Esophagus squamous epithelium (tissue), 5 donors: ENCODE results near the gene PGC. TPM values are rescaled to one million over a fixed set of nuclear protein-coding genes. Genes with fewer than 3 reads are reported as not detected.

Experiments
- DNase-seq: peaks from one replicate; lab custom pipeline; 2025; lab: John Stamatoyannopoulos, UW
- H3K27ac ChIP-seq, 4 donors: fragments of 200-600 bp; sonication (generic); one replicate each; pipeline ENCODE4 v1.5.1; 2016 to 2019; ENCODE audit warnings: mild to moderate bottlenecking in 1 of 4
- H3K27me3 ChIP-seq, 4 donors: fragments of 200-600 bp; sonication (generic); 1 replicate in 3 of 4; 2 replicates in 1 of 4; pipeline versions ENCODE4 v1.5.1 to v1.6.0; 2017 to 2021; ENCODE audit warnings: antibody characterized with exemption in 1 of 4
- H3K36me3 ChIP-seq, 3 donors: fragments of 200-600 bp; sonication (generic); one replicate each; pipeline ENCODE4 v1.5.1; 2016 to 2019
- H3K4me1 ChIP-seq, 3 donors: fragments of 200-600 bp; sonication (generic); one replicate each; pipeline ENCODE4 v1.5.1; 2017 to 2019
- H3K4me3 ChIP-seq, 4 donors: fragments of 200-600 bp; sonication (generic); 1 replicate in 3 of 4; 2 replicates in 1 of 4; pipeline ENCODE4 v1.5.1; 2016 to 2019; ENCODE audit warnings: mild to moderate bottlenecking in 2 of 4, moderate library complexity in 1 of 4
- H3K9me3 ChIP-seq, 3 donors: fragments of 200-600 bp; sonication (generic); one replicate each; pipeline ENCODE4 v1.5.1; 2016 to 2019
- CTCF ChIP-seq, 6 experiments: fragments of 450-650 bp in 4 of 6; fragments of 200-600 bp in 2 of 6; sonication (generic) in 2 of 6; IDR thresholded peaks; one replicate each; pipeline ENCODE4 v1.5.1; 2016 to 2019; ENCODE audit warnings: antibody characterized with exemption in 6 of 6, mild to moderate bottlenecking in 4 of 6, moderate library complexity in 4 of 6
- POLR2A ChIP-seq, 4 donors: fragments of 450-650 bp; IDR thresholded peaks; one replicate each; pipeline ENCODE4 v1.6.1; 2017; ENCODE audit warnings: antibody characterized with exemption in 4 of 4, mild to moderate bottlenecking in 4 of 4, moderate library complexity in 3 of 4
- whole genome bisulfite sequencing, 2 donors: methylation state at CpG; one replicate each; pipeline ENCODE4 v1.1.5; 2018; 5-methylcytosine and 5-hydroxymethylcytosine counted together
- intact Hi-C: fragments of 100-400 bp; cut with DNase I; formaldehyde crosslinking; loops from one replicate; pipeline ENCODE4 v1.15.0; 2022
- total RNA-seq, 4 donors: library from RNA; depleted of rRNA; stranded (reverse); fragments of >200 nt; gene quantifications; one replicate each; pipeline ENCODE4 v1.1.0, GENCODE V29; 2016
- donor health status: DM: yes; HTN: yes; CAD: no.

Gene PGC
- total RNA-seq, 4 donors from 2014 or later = 0.95 TPM; not detected in 3

- WGBS, 2 donors = 4% methylated on average over 4 of the region's 36 CpGs; no CpG with 5 or more reads in 1 of the 2 donors
- Histone ChIP-seq H3K4me3 (peak within 1 kb of the TSS; percentile 47 to 91 (median 78)), H3K36me3 (peaks cover 0 to 22% (median 0%) of the 10 kb centered on the region in 3 donors), H3K9me3 (no peaks in the 10 kb centered on the region), H3K27me3 (no peaks in the 10 kb centered on the region), H3K27ac (peak within 1 kb of the TSS; percentile 85 to 94 (median 91)), H3K4me1 (peaks cover 40 to 66% (median 41%) of the 10 kb centered on the region in 3 donors)
- TF ChIP-seq CTCF (IDR thresholded peaks at IDR 0.05) = no peak
- peak in 1 of 4 donors; percentile 15 for TF ChIP-seq POLR2A (IDR thresholded peaks at IDR 0.05)
- intact Hi-C loops = loop anchor here (5.0 kb wide), 1 partner anchor 267 kb away; no protein-coding TSS in a partner anchor
- DNase-seq = no peak
Measured at GRCh38 chr6:41780551-41781365, 33.6 kb upstream of the PGC start, which contains the start of gene PRICKLE4. Gene PRICKLE4, plus strand, starts transcription at chr6:41780782. Its CDS starts 2,692 bp downstream, at chr6:41783474.

- peak within 1 kb of the TSS; percentile 85 to 94 (median 91) for H3K27ac ChIP-seq
- H3K27me3 ChIP-seq = no peaks in the 10 kb centered on the region
- no peaks in the 10 kb centered on the region for H3K9me3 ChIP-seq
- TF ChIP-seq CTCF (IDR thresholded peaks at IDR 0.05) (peak; percentile 65 to 98 (median 96)), POLR2A (IDR thresholded peaks at IDR 0.05) (peak in 2 of 4 donors; percentile 15 to 36)
- WGBS, 2 donors = 0 to 1% methylated on average over 28 to 33 of the region's 73 CpGs
- peak; percentile 74 for DNase-seq
- intact Hi-C loops = loop anchor here (5.0 to 10.0 kb wide), 2 partner anchors 175 to 267 kb away; no protein-coding TSS in a partner anchor
- peaks cover 0 to 26% (median 1%) of the 10 kb centered on the region in 3 donors for H3K36me3 ChIP-seq
- H3K4me3 ChIP-seq = peak within 1 kb of the TSS; percentile 47 to 91 (median 78)
- H3K4me1 ChIP-seq = peaks cover 32 to 59% (median 34%) of the 10 kb centered on the region in 3 donors
Measured at GRCh38 chr6:41779788-41780550, 32.8 kb upstream of the PGC start, which contains the start of gene FRS3. Gene FRS3, minus strand, starts transcription at chr6:41779900. Its CDS starts 2,913 bp downstream, at chr6:41776987.

- Histone ChIP-seq H3K27ac (peak overlapping the region; percentile 60 to 94 (median 87)), H3K9me3 (no peaks in the 10 kb centered on the region), H3K27me3 (no peaks in the 10 kb centered on the region), H3K36me3 (peaks cover 4 to 31% (median 5%) of the 10 kb centered on the region in 3 donors), H3K4me1 (peaks cover 26 to 52% (median 28%) of the 10 kb centered on the region in 3 donors), H3K4me3 (peak overlapping the region; percentile 47 to 91 (median 78))
- TF ChIP-seq POLR2A (IDR thresholded peaks at IDR 0.05) (no peak), CTCF (IDR thresholded peaks at IDR 0.05) (peak in 1 of 6 experiments; percentile 9)
- 2 to 5% methylated on average over 6 to 11 of the region's 16 CpGs for WGBS, 2 donors
- no peak for DNase-seq
- intact Hi-C loops = loop anchor here (10.0 kb wide), 1 partner anchor 175 kb away; no protein-coding TSS in a partner anchor
Measured at GRCh38 chr6:41779336-41779735, 32.1 kb upstream of the PGC start.

GRCh38 chr6:41778895-41779294 is 31.7 kb upstream of the PGC start:
- no peaks in the 10 kb centered on the region for H3K27me3 ChIP-seq
- H3K4me3 ChIP-seq = peak overlapping the region in 3 of 4 donors; percentile 77 to 91 (median 78)
- no peak for DNase-seq
- peaks cover 4 to 36% (median 6%) of the 10 kb centered on the region in 3 donors for H3K36me3 ChIP-seq
- H3K27ac ChIP-seq = peak overlapping the region in 1 of 4 donors; percentile 60
- no peaks in the 10 kb centered on the region for H3K9me3 ChIP-seq
- intact Hi-C loops = loop anchor here (10.0 kb wide), 1 partner anchor 174 kb away; no protein-coding TSS in a partner anchor
- WGBS, 2 donors = 50 to 54% methylated on average over 2 to 6 of the region's 6 CpGs
- TF ChIP-seq CTCF (IDR thresholded peaks at IDR 0.05) = no peak
- TF ChIP-seq POLR2A (IDR thresholded peaks at IDR 0.05) = no peak
- H3K4me1 ChIP-seq = peaks cover 21 to 48% (median 24%) of the 10 kb centered on the region in 3 donors
